COLO668 (cell line): ENCODE measurements around the gene RNASE4.
"Not testable (repeated sequence)": the region's sequence is repeated elsewhere in the genome, so short reads cannot be mapped to it uniquely, and the experiment has no call there.

Source experiments
- DNase-seq: peaks from one replicate; lab custom pipeline; 2025; ENCODE audit not compliant: unreplicated experiment; lab: John Stamatoyannopoulos, UW

Gene RNASE4

GRCh38 chr14:20734430-20734806 is 50.1 kb downstream of the RNASE4 start:
- no peak for DNase-seq

- not testable (repeated sequence) for DNase-seq
Measured at GRCh38 chr14:20738292-20738691, 53.9 kb downstream of the RNASE4 start.

GRCh38 chr14:20742132-20742531 is 57.8 kb downstream of the RNASE4 start:
- no peak for DNase-seq

- DNase-seq = no peak
Measured at GRCh38 chr14:20743556-20743955, 59.2 kb downstream of the RNASE4 start.

- no peak for DNase-seq
Measured at GRCh38 chr14:20745571-20746358, 61.4 kb downstream of the RNASE4 start, which contains the start of gene EDDM3A. Gene EDDM3A (plus strand): TSS chr14:20745887. CDS start chr14:20747581, 1,694 bp downstream.

- DNase-seq = no peak
Measured at GRCh38 chr14:20746566-20746965, 62.2 kb downstream of the RNASE4 start.

- no peak for DNase-seq
Measured at GRCh38 chr14:20748439-20748838, 64.1 kb downstream of the RNASE4 start.

GRCh38 chr14:20750194-20750593 is 65.8 kb downstream of the RNASE4 start:
- no peak for DNase-seq
